Breast epithelium (tissue), 3 donors: Measurements from ENCODE around the gene SIGLEC14.

Source experiments
- CTCF ChIP-seq, 3 donors: fragments of 450-650 bp; IDR thresholded peaks; one replicate each; pipeline ENCODE4 v1.5.1; 2016 to 2017; ENCODE audit warnings: antibody characterized with exemption in 3 of 3, mild to moderate bottlenecking in 3 of 3, moderate library complexity in 3 of 3
- POLR2A ChIP-seq: fragments of 450-650 bp; IDR thresholded peaks from one replicate; pipeline ENCODE4 v1.6.1; 2016; ENCODE audit warnings: antibody characterized with exemption, mild to moderate bottlenecking, moderate library complexity

GRCh38 chr19:51641648-51642047 lies 5.0 kb downstream of the SIGLEC14 start:
- no peak for TF ChIP-seq CTCF (IDR thresholded peaks at IDR 0.05)
- no peak for TF ChIP-seq POLR2A
